IMR-90 (cell line): Measurements from ENCODE around the gene BRPF1. TPM values are rescaled to one million over a fixed set of nuclear protein-coding genes. Genes with fewer than 3 reads are reported as not detected.

ENCODE experiments used
- ATAC-seq: fragments of 200-7000 bp; cut with Tn5 transposase; 2 replicates; pipeline ENCODE4 v1.9.1; 2020; ENCODE audit warnings: low read depth, mild to moderate bottlenecking, moderate library complexity
- BruUV-seq: library from RNA; stranded (reverse); fragments of 400-500 nt; replicated peaks from 2 replicates; lab custom pipeline; 2021; lab: Mats Ljungman, UMichigan
- CTCF ChIA-PET: fragments of 300-600 bp; formaldehyde crosslinking; extraction: SDS; loops from one replicate; lab custom pipeline; 2021; ENCODE audit warnings: antibody characterized with exemption; lab: Yijun Ruan, JAX
- POLR2A ChIA-PET: fragments of 300-600 bp; sonication (Branson Sonifier 250); formaldehyde crosslinking; loops from one replicate; lab custom pipeline; 2022; ENCODE audit warnings: antibody characterized with exemption; ENCODE audit not compliant: unreplicated experiment; lab: Charles Lee
- DNase-seq: peaks from one replicate; pipeline ENCODE4 v3.0.0; 2013
- H2AFZ ChIP-seq: replicated peaks from 2 replicates; pipeline ENCODE3; 2013; ENCODE audit warnings: low read length, mild to moderate bottlenecking; ENCODE audit not compliant: poor library complexity
- H2AK5ac ChIP-seq: 2 replicates; pipeline ENCODE4 v1.6.1; 2013; ENCODE audit warnings: low read depth, low read length, inconsistent platforms
- H2AK9ac ChIP-seq: replicated peaks from 2 replicates; pipeline ENCODE3; 2013; ENCODE audit warnings: mild to moderate bottlenecking, low read depth, low read length, moderate library complexity; ENCODE audit not compliant: poor library complexity
- H2BK120ac ChIP-seq: 2 replicates; pipeline ENCODE4 v1.6.1; 2013; ENCODE audit warnings: low read depth, low read length, inconsistent platforms
- H2BK15ac ChIP-seq: 3 replicates; pipeline ENCODE4 v1.6.1; 2013; ENCODE audit warnings: low read depth, low read length, inconsistent platforms
- H2BK20ac ChIP-seq: 2 replicates; pipeline ENCODE4 v1.6.1; 2013; ENCODE audit warnings: low read depth, mild to moderate bottlenecking, inconsistent platforms, low read length, moderate library complexity
- H2BK5ac ChIP-seq: 2 replicates; pipeline ENCODE4 v1.6.1; 2013; ENCODE audit warnings: mild to moderate bottlenecking, low read depth, low read length, inconsistent platforms; ENCODE audit not compliant: poor library complexity, severe bottlenecking
- H3K14ac ChIP-seq: replicated peaks from 2 replicates; pipeline ENCODE4 v1.6.1; 2013; ENCODE audit warnings: low read depth, low read length, inconsistent platforms
- H3K18ac ChIP-seq: 2 replicates; pipeline ENCODE4 v1.6.1; 2013; ENCODE audit warnings: low read depth, low read length, control low read depth
- H3K23ac ChIP-seq: 2 replicates; pipeline ENCODE4 v1.6.1; 2013; ENCODE audit warnings: low read depth, low read length, inconsistent platforms
- H3K27ac ChIP-seq: 2 replicates; pipeline ENCODE4 v1.5.1; 2013; ENCODE audit warnings: mild to moderate bottlenecking, control low read depth, low read length; ENCODE audit not compliant: insufficient read depth
- H3K27me3 ChIP-seq: 2 replicates; pipeline ENCODE4 v1.6.1; 2013; ENCODE audit warnings: low read length; ENCODE audit not compliant: control insufficient read depth, insufficient read depth
- H3K36me3 ChIP-seq: 2 replicates; pipeline ENCODE4 v1.6.1; 2013; ENCODE audit warnings: low read length, mixed read lengths; ENCODE audit not compliant: control insufficient read depth, insufficient read depth
- H3K4ac ChIP-seq: 2 replicates; pipeline ENCODE4 v1.6.1; 2013; ENCODE audit warnings: low read depth, low read length, inconsistent platforms
- H3K4me1 ChIP-seq: 2 replicates; pipeline ENCODE4 v1.6.1; 2013; ENCODE audit warnings: low read length, mixed read lengths; ENCODE audit not compliant: control insufficient read depth, insufficient read depth
- H3K4me2 ChIP-seq: 2 replicates; pipeline ENCODE4 v1.6.1; 2013; ENCODE audit warnings: low read depth, mild to moderate bottlenecking, control low read depth, low read length, moderate library complexity
- H3K4me3 ChIP-seq: 2 replicates; pipeline ENCODE4 v1.5.1; 2013; ENCODE audit warnings: low read depth, mild to moderate bottlenecking, control low read depth, low read length, moderate library complexity; ENCODE audit not compliant: insufficient read depth
- H3K56ac ChIP-seq: 2 replicates; pipeline ENCODE4 v1.6.1; 2013; ENCODE audit warnings: low read length, inconsistent platforms; ENCODE audit not compliant: insufficient read depth; ENCODE audit errors: extremely low read depth
- H3K79me1 ChIP-seq, 2 experiments: 2 replicates each; pipeline ENCODE4 v1.6.1; 2013; ENCODE audit warnings: low read length in 2 of 2, inconsistent platforms in 1 of 2, low read depth in 1 of 2
- H3K9ac ChIP-seq: 2 replicates; pipeline ENCODE4 v1.6.1; 2013; ENCODE audit warnings: low read depth, low read length, control low read depth
- H3K9me1 ChIP-seq: 2 replicates; pipeline ENCODE4 v1.6.1; 2013; ENCODE audit warnings: low read length, inconsistent platforms; ENCODE audit not compliant: insufficient read depth
- H3K9me3 ChIP-seq: 2 replicates; pipeline ENCODE4 v1.6.1; 2013; ENCODE audit warnings: low read length; ENCODE audit not compliant: control insufficient read depth, insufficient read depth
- H4K20me1 ChIP-seq: 2 replicates; pipeline ENCODE4 v1.6.1; 2013; ENCODE audit warnings: low read length, inconsistent platforms; ENCODE audit not compliant: insufficient read depth
- H4K5ac ChIP-seq: 2 replicates; pipeline ENCODE4 v1.6.1; 2013; ENCODE audit warnings: mild to moderate bottlenecking, low read depth, low read length, control low read depth
- H4K8ac ChIP-seq, 2 experiments: 2 replicates each; pipeline ENCODE4 v1.6.1; 2013; ENCODE audit warnings: low read depth in 2 of 2, low read length in 2 of 2, control low read depth in 1 of 2, inconsistent platforms in 1 of 2
- H4K91ac ChIP-seq: 2 replicates; pipeline ENCODE4 v1.6.1; 2013; ENCODE audit warnings: low read depth, low read length, inconsistent platforms; ENCODE audit not compliant: insufficient read depth
- BHLHE40 ChIP-seq: fragments of 150-350 bp; IDR thresholded peaks from 2 replicates; pipeline ENCODE4 v1.6.1; 2016; ENCODE audit warnings: mild to moderate bottlenecking, low read depth, low read length
- CHD1 ChIP-seq: IDR thresholded peaks from 2 replicates; pipeline ENCODE4 v1.6.1; 2012; ENCODE audit warnings: low read depth, low read length, improper control_type of control experiment
- ELK1 ChIP-seq: fragments of 150-350 bp; IDR thresholded peaks from 2 replicates; pipeline ENCODE4 v1.6.1; 2016; ENCODE audit warnings: low read depth, mild to moderate bottlenecking, low read length, moderate library complexity, borderline replicate concordance
- MAZ ChIP-seq: IDR thresholded peaks from 2 replicates; pipeline ENCODE4 v1.6.1; 2012; ENCODE audit warnings: low read depth, mild to moderate bottlenecking, low read length, improper control_type of control experiment, moderate library complexity, borderline replicate concordance
- NFE2L2 ChIP-seq: fragments of 150-350 bp; IDR thresholded peaks from 2 replicates; pipeline ENCODE4 v1.6.1; 2016; ENCODE audit warnings: low read depth, mild to moderate bottlenecking, low read length
- POLR2A ChIP-seq: IDR thresholded peaks from 2 replicates; pipeline ENCODE4 v1.6.1; 2012; ENCODE audit warnings: mild to moderate bottlenecking, low read depth, low read length
- RFX5 ChIP-seq: IDR thresholded peaks from 2 replicates; pipeline ENCODE4 v1.8.0; 2012; ENCODE audit warnings: low read depth, mild to moderate bottlenecking, low read length, moderate library complexity
- SMC3 ChIP-seq: fragments of 150-350 bp; IDR thresholded peaks from 2 replicates; pipeline ENCODE4 v1.6.1; 2016; ENCODE audit warnings: low read depth, mild to moderate bottlenecking, antibody characterized with exemption, low read length, moderate library complexity
- USF2 ChIP-seq: fragments of 150-350 bp; IDR thresholded peaks from 2 replicates; pipeline ENCODE4 v1.6.1; 2017; ENCODE audit warnings: mild to moderate bottlenecking, antibody characterized with exemption, low read length, low read depth
- WGBS, 2 experiments: methylation state at CpG; one replicate each; pipeline versions ENCODE4 v1.1.5 to v1.1.7; 2013; ENCODE audit warnings: missing lambda C conversion rate in 2 of 2; ENCODE audit not compliant: insufficient read length in 1 of 2; ENCODE audit errors: extremely low coverage in 2 of 2; 5-methylcytosine and 5-hydroxymethylcytosine counted together
- dilution Hi-C: fragments of 300-500 bp; cut with HindIII; formaldehyde crosslinking; loops from one replicate; pipeline ENCODE4 v1.14.3; 2018; ENCODE audit warnings: low sequenced_read_pairs; ENCODE audit not compliant: unreplicated experiment
- in situ Hi-C: fragments of 300-500 bp; cut with MboI; formaldehyde crosslinking; loops from 3 replicates; pipeline ENCODE4 v1.14.3; 2019; ENCODE audit warnings: low sequenced_read_pairs, inconsistent platforms, mixed read lengths
- intact Hi-C: fragments of 100-400 bp; cut with micrococcal nuclease; formaldehyde crosslinking; loops from 2 replicates; pipeline ENCODE4 v1.10.0; 2022
- polyA plus RNA-seq, 3 experiments: library from polyadenylated mRNA; depleted of rRNA; stranded (reverse); fragments of >200 nt; gene quantifications; 2 replicates each; pipeline ENCODE4 v1.2.3, GENCODE V29; 2012; ENCODE audit warnings: low replicate concordance in 1 of 3
- total RNA-seq: library from RNA; depleted of rRNA; stranded (reverse); fragments of >200 nt; gene quantifications from 2 replicates; pipeline ENCODE4 v1.2.3, GENCODE V29; 2012

BRPF1 gene
- total and polyA plus RNA-seq, 2 of the 4 experiments (the other 2 are of a cell fraction): 13.6 to 15.6 TPM

GRCh38 chr3:9792405-9793160, 61.0 kb downstream of the BRPF1 start, which contains the start of the genes ARPC4 and TADA3:
ARPC4 (plus strand) TSS chr3:9793082; CDS start chr3:9793122, 40 bp downstream.
TADA3 (minus strand) TSS chr3:9792473; CDS start chr3:9791466, 1,007 bp downstream.
- ChIA-PET CTCF (interaction anchor here (0.9 kb wide), 1 partner anchor 77 kb away, joined by 5 read pairs; no protein-coding TSS in a partner anchor), POLR2A (interaction anchor here (0.5 kb wide), 1 partner anchor 34 kb away, joined by 3 read pairs; no protein-coding TSS in a partner anchor)
- in situ Hi-C loops: no loop called here
- TF ChIP-seq MAZ: peak; percentile 78
- no peak for TF ChIP-seq RFX5
- no peak for TF ChIP-seq NFE2L2
- no peak for TF ChIP-seq SMC3
- peak; percentile 98 for TF ChIP-seq BHLHE40
- no peak for TF ChIP-seq USF2
- TF ChIP-seq ELK1: peak; percentile 86; the same call in 1 of the 2 replicates
- peak; percentile 100; the same call in 1 of the 2 replicates for TF ChIP-seq CHD1
- peak; percentile 94 for TF ChIP-seq POLR2A
- Histone ChIP-seq H4K5ac (peak within 1 kb of the TSS; percentile 92), H2BK20ac (peak within 1 kb of the TSS; percentile 99), H3K4me2 (peak within 1 kb of the TSS; percentile 94), H3K36me3 (peaks cover 31% of the 10 kb centered on the region), H2AFZ (peak within 1 kb of the TSS; percentile 94), H3K9me3 (no peaks in the 10 kb centered on the region), H3K79me1 (peaks cover 34 to 54% of the 10 kb centered on the region in 2 experiments), H4K20me1 (peaks cover 25% of the 10 kb centered on the region; the same call in 1 of the 2 replicates), H3K27me3 (no peaks in the 10 kb centered on the region), H3K27ac (peak within 1 kb of the TSS; percentile 95), H3K18ac (peak within 1 kb of the TSS; percentile 92), H4K91ac (peak within 1 kb of the TSS; percentile 99), H3K4me1 (peaks cover 9% of the 10 kb centered on the region), H2BK120ac (peak within 1 kb of the TSS; percentile 100), H3K56ac (peak within 1 kb of the TSS; percentile 100), H3K9ac (peak within 1 kb of the TSS; percentile 96), H2BK15ac (peak within 1 kb of the TSS; percentile 95), H2BK5ac (peak within 1 kb of the TSS; percentile 95), H3K9me1 (peaks cover 19% of the 10 kb centered on the region), H3K23ac (peak within 1 kb of the TSS; percentile 99), H2AK5ac (peak within 1 kb of the TSS; percentile 100), H3K4me3 (peak within 1 kb of the TSS; percentile 88), H3K14ac (peak within 1 kb of the TSS; percentile 100), H3K4ac (peak within 1 kb of the TSS; percentile 100), H2AK9ac (peak within 1 kb of the TSS; percentile 95), H4K8ac (peak within 1 kb of the TSS; percentile 88 to 100)
- intact Hi-C loops: loop anchor here (5.0 kb wide), 1 partner anchor 60 kb away; the partner anchor contains the start of gene BRPF1
- dilution Hi-C loops: no loop called here
- BruUV-seq: no TSS peak
- 0% methylated on average over 15 of the region's 65 CpGs; no CpG with 5 or more reads in 1 of the 2 experiments for WGBS, 2 experiments
- DNase-seq (peak; percentile 96), ATAC-seq (peak; percentile 89)
